GM12878 (cell line): ENCODE results near the gene BCL2. TPM values are rescaled to one million over a fixed set of nuclear protein-coding genes. Genes with fewer than 3 reads are reported as not detected.
A peak's percentile ranks its signal among the peaks of the same experiment; 100 is the strongest.

Experiments used
- ASH2L ChIP-seq: fragments of 300-600, 200-600 bp; sonication (generic); IDR thresholded peaks from 2 replicates; pipeline ENCODE4 v1.6.1; 2017; ENCODE audit warnings: low read depth, mild to moderate bottlenecking, borderline replicate concordance
- CHD2 ChIP-seq: IDR thresholded peaks from 2 replicates; pipeline ENCODE4 v1.6.1; 2011; ENCODE audit warnings: low read depth, low read length, improper control_type of control experiment, borderline replicate concordance
- CTCF ChIP-seq, 3 experiments: IDR thresholded peaks in 2 of 3; conservative IDR thresholded peaks in 1 of 3; 2 replicates each; pipeline ENCODE4 v1.5.1; 2011; ENCODE audit warnings: low read depth in 3 of 3, low read length in 3 of 3, mild to moderate bottlenecking in 3 of 3, control low read depth in 2 of 3, moderate library complexity in 2 of 3, inconsistent platforms in 1 of 3, mixed read lengths in 1 of 3; ENCODE audit not compliant: control insufficient read depth in 2 of 3, insufficient read depth in 1 of 3; ENCODE audit errors: extremely low read depth in 1 of 3
- DPF2 ChIP-seq: fragments of 450-650 bp; IDR thresholded peaks from 2 replicates; pipeline ENCODE4 v1.6.1; 2017; ENCODE audit warnings: mild to moderate bottlenecking
- EED ChIP-seq: sonication (generic); IDR thresholded peaks from 2 replicates; pipeline ENCODE4 v1.6.1; 2016; ENCODE audit warnings: antibody characterized with exemption, low read depth
- ESRRA ChIP-seq: IDR thresholded peaks from 2 replicates; pipeline ENCODE4 v1.6.1; 2012; ENCODE audit warnings: mild to moderate bottlenecking, low read length, improper control_type of control experiment
- HDAC6 ChIP-seq: fragments of 200-600 bp; sonication (generic); IDR thresholded peaks from one replicate; pipeline ENCODE4 v1.8.0; 2017; ENCODE audit warnings: antibody characterized with exemption; ENCODE audit not compliant: unreplicated experiment
- HDGF ChIP-seq: fragments of 450-650 bp; IDR thresholded peaks from 2 replicates; pipeline ENCODE4 v1.6.1; 2016; ENCODE audit warnings: antibody characterized with exemption
- KDM1A ChIP-seq: fragments of 200-600 bp; sonication (generic); IDR thresholded peaks from 2 replicates; pipeline ENCODE4 v1.6.1; 2016; ENCODE audit warnings: borderline replicate concordance
- MAX ChIP-seq: IDR thresholded peaks from 2 replicates; pipeline ENCODE4 v1.6.1; 2012; ENCODE audit warnings: low read depth, low read length, improper control_type of control experiment
- NR2C1 ChIP-seq: fragments of 450-650 bp; IDR thresholded peaks from 2 replicates; pipeline ENCODE4 v1.6.1; 2017; ENCODE audit warnings: antibody characterized with exemption, mild to moderate bottlenecking, moderate library complexity
- PAX5 ChIP-seq: IDR thresholded peaks from 2 replicates; pipeline ENCODE4 v1.6.1; 2011; ENCODE audit warnings: low read depth, low read length, borderline replicate concordance
- SMARCA5 ChIP-seq: fragments of 450-650 bp; IDR thresholded peaks from 2 replicates; pipeline ENCODE4 v1.6.1; 2017; ENCODE audit warnings: mild to moderate bottlenecking
- SREBF2 ChIP-seq: IDR thresholded peaks from 2 replicates; pipeline ENCODE4 v1.6.1; 2012; ENCODE audit warnings: mild to moderate bottlenecking, low read length
- SRF ChIP-seq, 2 experiments: IDR thresholded peaks; 2 replicates each; pipeline ENCODE4 v1.6.1; 2011; ENCODE audit warnings: low read depth in 2 of 2, low read length in 2 of 2, mild to moderate bottlenecking in 1 of 2, moderate library complexity in 1 of 2
- SUZ12 ChIP-seq: fragments of 200-600 bp; sonication (generic); IDR thresholded peaks from one replicate; pipeline ENCODE4 v1.6.1; 2018; ENCODE audit warnings: antibody characterized with exemption, mild to moderate bottlenecking; ENCODE audit not compliant: unreplicated experiment
- TBL1XR1 ChIP-seq: IDR thresholded peaks from 2 replicates; pipeline ENCODE4 v1.6.1; 2012; ENCODE audit warnings: low read depth, low read length, improper control_type of control experiment
- ZBED1 ChIP-seq: IDR thresholded peaks from 2 replicates; pipeline ENCODE4 v1.6.1; 2016; ENCODE audit warnings: borderline replicate concordance
- ZBTB11 ChIP-seq: fragments of 450-650 bp; formaldehyde crosslinking; IDR thresholded peaks from 2 replicates; pipeline ENCODE4 v1.5.0; 2022; ENCODE audit warnings: mild to moderate bottlenecking, missing genetic modification characterization
- ZBTB40 ChIP-seq: fragments of 450-650 bp; IDR thresholded peaks from 2 replicates; pipeline ENCODE4 v1.6.1; 2016; ENCODE audit warnings: mild to moderate bottlenecking, moderate library complexity, borderline replicate concordance
- polyA plus RNA-seq, 11 experiments: library from polyadenylated mRNA; depleted of rRNA in 4 of 11; unstranded in 6 of 11; stranded (reverse) in 5 of 11; fragments of >200 nt; fragmentation: Nextera tagmentation in 4 of 11; fragmentation: Illumina TruSeq in 1 of 11; extraction: Ambion mirVana in 4 of 11; extraction: Trizol in 1 of 11; gene quantifications; 1 replicate in 1 of 11; 2 replicates in 10 of 11; pipeline versions ENCODE4 v1.2.1 to v1.2.3, GENCODE V29; 2011 to 2016; ENCODE audit warnings: inconsistent platforms in 2 of 11, missing spikeins in 2 of 11, low read depth in 1 of 11
- total RNA-seq, 4 experiments: library from RNA; depleted of rRNA in 3 of 4; stranded (reverse); fragments of >200 nt in 3 of 4; fragmentation: Illumina TruSeq in 1 of 4; extraction: Trizol in 1 of 4; gene quantifications; 2 replicates each; pipeline versions ENCODE4 v1.2.1 to v1.2.3, GENCODE V29; 2013 to 2021

The BCL2 gene
- total and polyA plus RNA-seq, 10 of the 15 experiments (the other 5 are each of a cell fraction or from before 2014, with no cell fraction given): 4.1 to 47.8 (median 19.3) TPM

- TF ChIP-seq ZBTB40 (no peak), MAX (no peak), PAX5 (peak; percentile 72; the same call in 1 of the 2 replicates), EED (peak; percentile 91), SMARCA5 (no peak), ZBTB11 (no peak), ESRRA (0 out of 2 replicates have a peak, but pooled peaks have one; percentile 16), ASH2L (no peak), SREBF2 (no peak), TBL1XR1 (peak; percentile 67; the same call in 1 of the 2 replicates), SUZ12 (no peak), ZBED1 (no peak), SRF (IDR thresholded peaks at IDR 0.05; ENCODE audit: low read depth in 2 of 2, low read length in 2 of 2) (no peak), HDGF (peak; percentile 71; the same call in 1 of the 2 replicates), CHD2 (peak; percentile 71), CTCF (IDR thresholded peaks at IDR 0.05 in 2 of 3, conservative IDR thresholded peaks at IDR 0.05 in 1 of 3; ENCODE audit: control insufficient read depth in 2 of 3, extremely low read depth in 1 of 3, insufficient read depth in 1 of 3, low read depth in 3 of 3, low read length in 3 of 3) (no peak), DPF2 (peak; percentile 91), NR2C1 (no peak), KDM1A (no peak), HDAC6 (no peak)
Measured at GRCh38 chr18:63098018-63098981, 221.3 kb downstream of the BCL2 start (continued).
